Neural crest cell (in vitro differentiated cells): ENCODE results near the gene CAAP1. TPM values are rescaled to one million over a fixed set of nuclear protein-coding genes. Genes with fewer than 3 reads are reported as not detected.
A peak's percentile ranks its signal among the peaks of the same experiment; 100 is the strongest.

Experiments used
- DNase-seq: peaks from one replicate; pipeline ENCODE4 v3.0.0; 2021; ENCODE audit warnings: low read depth, mixed read lengths, low spot score
- H3K27ac Mint-ChIP-seq: one replicate; pipeline ENCODE4 v1.8.0; 2021; ENCODE audit warnings: mild to moderate bottlenecking, mixed read lengths; ENCODE audit not compliant: unreplicated experiment
- H3K27me3 Mint-ChIP-seq: 2 replicates; pipeline ENCODE4 v1.8.0; 2021; ENCODE audit warnings: low read depth, mild to moderate bottlenecking, mixed read lengths
- H3K36me3 Mint-ChIP-seq: 2 replicates; pipeline ENCODE4 v1.8.0; 2021; ENCODE audit warnings: low read depth, mild to moderate bottlenecking, mixed read lengths
- H3K4me1 Mint-ChIP-seq: 2 replicates; pipeline ENCODE4 v1.8.0; 2021; ENCODE audit warnings: mixed read lengths
- H3K4me3 Mint-ChIP-seq: one replicate; pipeline ENCODE4 v1.8.0; 2021; ENCODE audit warnings: mild to moderate bottlenecking, mixed read lengths
- H3K9me3 Mint-ChIP-seq: 2 replicates; pipeline ENCODE4 v1.8.0; 2021; ENCODE audit warnings: mixed read lengths
- total RNA-seq: library from RNA; stranded (reverse); gene quantifications from 2 replicates; pipeline ENCODE4 v1.2.1, GENCODE V29; 2021
- TF ChIP-seq, protein P1 (sequence below): fragments of 200-600 bp; sonication (generic); conservative IDR thresholded peaks from 2 replicates; pipeline ENCODE4 v1.5.0; 2021; ENCODE audit warnings: antibody characterized with exemption, mild to moderate bottlenecking

CAAP1 gene
- total RNA-seq, 1 donor from 2014 or later = 17.8 TPM

DNA sequence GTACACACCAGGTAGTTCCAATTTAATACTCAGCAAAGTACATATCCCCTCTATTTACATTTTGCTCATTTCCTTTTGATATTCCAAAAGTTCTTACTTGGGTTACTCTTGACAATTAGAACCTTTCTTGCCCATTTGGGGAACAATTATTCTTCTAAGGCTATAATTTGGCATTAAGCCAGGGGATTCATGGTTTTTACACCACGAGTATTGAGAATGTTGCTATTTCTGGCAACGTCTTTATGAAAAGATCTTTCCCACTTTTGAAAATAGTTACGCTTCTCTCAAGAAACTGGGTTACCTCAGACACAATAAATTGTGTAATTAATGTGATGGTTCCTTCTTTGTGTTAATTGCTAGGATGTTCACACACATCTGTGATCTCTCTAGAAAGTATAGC lies 11.5 kb upstream of the CAAP1 start:
- Mint-ChIP-seq H3K27ac (no peak overlapping the region), H3K36me3 (peaks cover 11% of the 10 kb centered on the region), H3K9me3 (no peaks in the 10 kb centered on the region), H3K27me3 (no peaks in the 10 kb centered on the region), H3K4me3 (no peak overlapping the region), H3K4me1 (no peaks in the 10 kb centered on the region)
- DNase-seq = no peak
- TF ChIP-seq, protein P1, sequence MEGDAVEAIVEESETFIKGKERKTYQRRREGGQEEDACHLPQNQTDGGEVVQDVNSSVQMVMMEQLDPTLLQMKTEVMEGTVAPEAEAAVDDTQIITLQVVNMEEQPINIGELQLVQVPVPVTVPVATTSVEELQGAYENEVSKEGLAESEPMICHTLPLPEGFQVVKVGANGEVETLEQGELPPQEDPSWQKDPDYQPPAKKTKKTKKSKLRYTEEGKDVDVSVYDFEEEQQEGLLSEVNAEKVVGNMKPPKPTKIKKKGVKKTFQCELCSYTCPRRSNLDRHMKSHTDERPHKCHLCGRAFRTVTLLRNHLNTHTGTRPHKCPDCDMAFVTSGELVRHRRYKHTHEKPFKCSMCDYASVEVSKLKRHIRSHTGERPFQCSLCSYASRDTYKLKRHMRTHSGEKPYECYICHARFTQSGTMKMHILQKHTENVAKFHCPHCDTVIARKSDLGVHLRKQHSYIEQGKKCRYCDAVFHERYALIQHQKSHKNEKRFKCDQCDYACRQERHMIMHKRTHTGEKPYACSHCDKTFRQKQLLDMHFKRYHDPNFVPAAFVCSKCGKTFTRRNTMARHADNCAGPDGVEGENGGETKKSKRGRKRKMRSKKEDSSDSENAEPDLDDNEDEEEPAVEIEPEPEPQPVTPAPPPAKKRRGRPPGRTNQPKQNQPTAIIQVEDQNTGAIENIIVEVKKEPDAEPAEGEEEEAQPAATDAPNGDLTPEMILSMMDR = no peak

DNA sequence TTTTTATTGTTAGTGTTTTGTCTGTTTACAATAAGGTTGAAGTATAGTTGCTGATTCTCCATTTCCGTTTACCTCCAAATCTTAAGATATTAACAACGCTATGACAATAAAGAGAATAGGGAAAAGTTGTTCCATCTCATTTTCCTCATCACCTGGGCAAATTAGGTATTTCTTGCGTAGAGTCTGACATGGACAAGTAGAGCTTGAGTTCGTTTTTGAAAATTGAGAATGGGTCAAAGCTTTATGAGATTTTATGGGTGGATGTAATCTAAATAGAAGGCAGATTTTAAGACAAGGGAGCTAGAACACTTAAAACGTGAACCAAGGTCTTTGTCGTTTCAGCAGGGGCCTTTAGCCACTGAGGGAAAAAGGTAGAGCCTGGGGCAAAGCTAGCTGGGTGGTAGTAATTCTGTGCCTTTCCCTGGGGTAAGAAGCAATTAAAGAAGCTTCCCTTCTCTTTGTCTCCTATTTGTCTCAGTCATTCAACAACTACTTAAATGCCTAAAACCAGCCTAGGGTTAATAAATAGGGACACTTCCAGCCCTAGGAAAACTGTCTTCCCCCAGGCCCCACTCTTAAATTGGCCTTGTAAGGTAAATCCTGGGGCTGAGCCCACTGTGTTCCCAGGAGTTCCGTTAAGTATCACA lies 551 bp upstream of the CAAP1 start:
- TF ChIP-seq, protein P1 = no peak
- DNase-seq = no peak
- peaks cover 28% of the 10 kb centered on the region for H3K4me1 Mint-ChIP-seq
- H3K4me3 Mint-ChIP-seq = peak overlapping the region; percentile 98
- H3K36me3 Mint-ChIP-seq = peaks cover 4% of the 10 kb centered on the region
- H3K27me3 Mint-ChIP-seq = no peaks in the 10 kb centered on the region
- peak overlapping the region; percentile 100 for H3K27ac Mint-ChIP-seq
- peaks cover 5% of the 10 kb centered on the region for H3K9me3 Mint-ChIP-seq

GRCh38 chr9:26891726-26892125 lies 876 bp downstream of the CAAP1 start:
- TF ChIP-seq, protein P1 = no peak
- Mint-ChIP-seq H3K9me3 (peaks cover 5% of the 10 kb centered on the region), H3K4me3 (peak overlapping the region; percentile 98), H3K4me1 (peaks cover 31% of the 10 kb centered on the region), H3K27ac (peak overlapping the region; percentile 100), H3K27me3 (no peaks in the 10 kb centered on the region), H3K36me3 (peaks cover 4% of the 10 kb centered on the region)
- no peak for DNase-seq

DNA sequence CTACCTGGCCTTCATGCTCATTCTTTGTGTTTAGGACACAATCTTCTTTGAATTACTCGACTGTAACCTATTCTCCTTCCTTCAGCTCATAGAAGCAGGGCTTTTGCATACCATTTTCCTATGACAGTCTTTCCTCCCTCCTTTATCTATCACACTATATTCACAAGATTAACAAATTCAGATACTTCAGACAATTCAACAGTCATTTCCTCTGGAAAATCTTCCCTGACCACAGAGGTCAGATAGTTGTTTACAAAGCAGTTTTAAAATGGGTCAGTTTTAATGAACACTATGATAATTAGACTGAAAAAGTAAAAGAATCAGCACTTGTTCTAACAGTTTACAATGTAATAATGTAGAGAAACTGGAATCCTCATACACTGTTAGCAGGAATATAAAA lies 4.3 kb downstream of the CAAP1 start:
- Mint-ChIP-seq H3K27me3 (no peaks in the 10 kb centered on the region), H3K4me3 (no peak overlapping the region), H3K27ac (no peak overlapping the region), H3K9me3 (peaks cover under 1% of the 10 kb centered on the region), H3K36me3 (peaks cover 14% of the 10 kb centered on the region), H3K4me1 (peaks cover 31% of the 10 kb centered on the region)
- DNase-seq = no peak
- TF ChIP-seq, protein P1 = no peak

- H3K4me1 Mint-ChIP-seq = no peaks in the 10 kb centered on the region
- no peak for DNase-seq
- no peak overlapping the region for H3K27ac Mint-ChIP-seq
- H3K9me3 Mint-ChIP-seq = peaks cover 17% of the 10 kb centered on the region
- no peak overlapping the region for H3K4me3 Mint-ChIP-seq
- TF ChIP-seq, protein P1 = no peak
- peaks cover 56% of the 10 kb centered on the region for H3K36me3 Mint-ChIP-seq
- H3K27me3 Mint-ChIP-seq = no peaks in the 10 kb centered on the region
These were observed 10.4 kb downstream of the CAAP1 start for GRCh38 chr9:26882154-26882553.
